ENCODE results near the gene AKAP13. TPM values are rescaled to one million over a fixed set of nuclear protein-coding genes. Genes with fewer than 3 reads are reported as not detected.

AKAP13 gene
- total RNA-seq, 4 donors from 2014 or later = 189 to 405 (median 244) TPM

DNA sequence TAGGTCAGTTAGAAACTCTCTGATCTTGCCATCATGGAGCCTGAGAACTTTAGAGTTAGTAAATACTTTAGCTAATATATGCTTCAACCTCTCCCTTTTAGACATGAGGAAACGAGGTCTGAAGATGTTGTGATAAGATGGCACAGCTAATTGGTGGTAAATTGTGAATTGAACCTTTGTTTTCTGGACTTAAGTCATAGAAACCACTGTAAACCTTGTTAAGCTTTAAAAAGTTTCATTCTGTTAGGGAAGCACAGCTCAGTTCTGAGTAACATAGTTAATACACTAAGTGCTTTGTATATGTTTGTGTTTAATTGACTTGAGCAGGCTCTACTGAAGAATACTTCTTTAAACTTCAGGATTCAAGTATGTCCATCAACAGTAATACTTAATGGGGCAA, 108.6 kb downstream of the AKAP13 start:
- Histone ChIP-seq H3K4me1 (peaks cover 30 to 60% of the 10 kb centered on the region in 2 donors), H3K27ac (peak overlapping the region in 2 of 3 donors; percentile 20 to 33), H3K36me3 (no peaks in the 10 kb centered on the region), H3K27me3 (no peaks in the 10 kb centered on the region), H3K4me3 (replicated peaks in 1 of 3) (no peak overlapping the region), H3K9me3 (no peaks in the 10 kb centered on the region)
- no peak for DNase-seq
- 69 to 77% methylated on average over 1 of the region's 1 CpG for WGBS, 2 donors
- TF ChIP-seq, protein P1, sequence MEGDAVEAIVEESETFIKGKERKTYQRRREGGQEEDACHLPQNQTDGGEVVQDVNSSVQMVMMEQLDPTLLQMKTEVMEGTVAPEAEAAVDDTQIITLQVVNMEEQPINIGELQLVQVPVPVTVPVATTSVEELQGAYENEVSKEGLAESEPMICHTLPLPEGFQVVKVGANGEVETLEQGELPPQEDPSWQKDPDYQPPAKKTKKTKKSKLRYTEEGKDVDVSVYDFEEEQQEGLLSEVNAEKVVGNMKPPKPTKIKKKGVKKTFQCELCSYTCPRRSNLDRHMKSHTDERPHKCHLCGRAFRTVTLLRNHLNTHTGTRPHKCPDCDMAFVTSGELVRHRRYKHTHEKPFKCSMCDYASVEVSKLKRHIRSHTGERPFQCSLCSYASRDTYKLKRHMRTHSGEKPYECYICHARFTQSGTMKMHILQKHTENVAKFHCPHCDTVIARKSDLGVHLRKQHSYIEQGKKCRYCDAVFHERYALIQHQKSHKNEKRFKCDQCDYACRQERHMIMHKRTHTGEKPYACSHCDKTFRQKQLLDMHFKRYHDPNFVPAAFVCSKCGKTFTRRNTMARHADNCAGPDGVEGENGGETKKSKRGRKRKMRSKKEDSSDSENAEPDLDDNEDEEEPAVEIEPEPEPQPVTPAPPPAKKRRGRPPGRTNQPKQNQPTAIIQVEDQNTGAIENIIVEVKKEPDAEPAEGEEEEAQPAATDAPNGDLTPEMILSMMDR (IDR thresholded peaks at IDR 0.05) = no peak
- no peak for TF ChIP-seq POLR2A (IDR thresholded peaks at IDR 0.05)
- intact Hi-C loops (cut with DNase I) = no loop called here

DNA sequence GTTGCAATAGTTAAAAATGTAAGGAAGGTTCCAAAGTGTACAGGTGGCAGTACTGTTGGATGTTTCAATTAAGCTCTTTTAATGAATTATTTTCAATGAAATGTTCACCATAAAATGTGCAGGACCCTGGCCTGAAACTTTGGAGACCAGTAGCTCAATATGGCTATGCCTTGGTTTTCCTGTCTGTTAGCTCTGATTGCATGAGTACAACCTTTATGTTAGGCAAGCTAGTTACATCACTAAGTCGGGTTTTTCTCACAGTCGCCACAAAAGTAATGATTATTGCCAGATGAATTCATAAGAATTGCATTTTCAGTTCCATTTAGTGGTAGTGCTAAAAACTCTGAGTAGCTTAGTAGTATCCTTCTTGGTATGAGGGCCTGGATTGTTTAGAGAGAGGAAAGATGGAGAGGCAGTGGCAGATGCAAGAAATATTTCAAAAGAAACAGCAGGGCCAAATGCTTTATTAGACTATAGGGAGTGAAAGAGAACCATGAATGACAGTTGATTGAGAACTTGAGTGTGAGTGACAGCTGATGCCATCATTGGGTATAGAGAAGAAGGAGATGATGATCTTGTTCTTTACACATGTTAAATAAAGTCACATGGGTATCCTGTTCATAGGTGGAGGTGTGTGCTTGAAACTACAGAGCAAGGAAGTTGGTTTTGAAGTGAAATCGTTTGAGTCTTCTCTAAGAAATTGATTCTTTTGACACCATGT, 109.5 kb downstream of the AKAP13 start:
- H3K36me3 ChIP-seq = no peaks in the 10 kb centered on the region
- DNase-seq = no peak
- intact Hi-C loops (cut with DNase I) = no loop called here
- no peaks in the 10 kb centered on the region for H3K9me3 ChIP-seq
- no peak overlapping the region for H3K4me3 ChIP-seq (replicated peaks in 1 of 3)
- 86 to 88% methylated on average over 3 of the region's 3 CpGs for whole genome bisulfite sequencing, 2 donors
- TF ChIP-seq, protein P1 (IDR thresholded peaks at IDR 0.05) = no peak
- TF ChIP-seq POLR2A (IDR thresholded peaks at IDR 0.05) = no peak
- H3K4me1 ChIP-seq = peaks cover 34 to 62% of the 10 kb centered on the region in 2 donors
- H3K27me3 ChIP-seq = no peaks in the 10 kb centered on the region
- H3K27ac ChIP-seq = peak overlapping the region in 1 of 3 donors; percentile 19

DNA sequence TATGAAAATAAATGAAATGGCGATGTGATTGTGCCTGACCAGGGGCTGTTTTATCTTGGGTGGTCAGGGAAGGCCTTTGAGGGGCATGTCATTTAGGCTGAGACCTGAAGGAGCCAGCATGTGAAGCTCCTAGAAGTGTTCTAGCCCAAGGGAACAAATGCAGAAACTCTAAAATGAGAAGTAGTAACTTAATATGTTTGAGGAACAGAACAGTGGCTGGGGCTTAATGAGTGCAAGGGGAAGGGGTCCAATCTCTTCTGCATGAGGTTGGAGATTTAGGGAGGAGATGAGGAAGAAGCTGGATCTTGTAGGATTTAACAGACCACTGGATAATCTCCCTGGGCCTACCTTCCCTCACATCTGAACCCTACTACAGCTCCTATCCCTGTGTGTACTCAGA, 110.5 kb downstream of the AKAP13 start:
- intact Hi-C loops (cut with DNase I) = no loop called here
- Histone ChIP-seq H3K4me1 (peaks cover 42 to 66% of the 10 kb centered on the region in 2 donors), H3K9me3 (no peaks in the 10 kb centered on the region), H3K27me3 (no peaks in the 10 kb centered on the region), H3K36me3 (no peaks in the 10 kb centered on the region), H3K4me3 (replicated peaks in 1 of 3) (no peak overlapping the region), H3K27ac (peak overlapping the region in 2 of 3 donors; percentile 19)
- WGBS, 2 donors = 95 to 100% methylated on average over 1 of the region's 1 CpG
- no peak for DNase-seq
- TF ChIP-seq POLR2A (IDR thresholded peaks at IDR 0.05) = no peak
- TF ChIP-seq, protein P1 (IDR thresholded peaks at IDR 0.05) = no peak

DNA sequence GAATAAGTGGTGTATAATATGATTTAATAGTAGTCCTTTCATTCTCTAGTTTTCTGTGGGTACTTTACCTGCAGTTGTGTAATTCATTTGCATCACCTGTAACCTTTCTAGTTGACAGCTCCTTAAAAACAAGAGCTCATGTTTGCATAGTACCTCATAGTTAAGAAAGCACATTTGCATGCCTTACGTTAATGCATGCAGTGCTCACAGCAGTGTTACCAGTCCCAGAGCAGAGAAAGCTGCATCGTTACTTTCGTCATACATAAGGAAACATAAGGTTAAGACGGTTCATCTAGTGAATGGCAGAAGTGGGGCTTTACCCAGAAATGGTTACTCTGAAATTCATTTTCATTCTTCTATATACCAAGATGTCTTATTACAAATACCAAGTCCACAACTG, 111.3 kb downstream of the AKAP13 start:
- no peak overlapping the region for H3K4me3 ChIP-seq (replicated peaks in 1 of 3)
- no peak for DNase-seq
- no peak overlapping the region for H3K27ac ChIP-seq
- no peaks in the 10 kb centered on the region for H3K27me3 ChIP-seq
- no peak for TF ChIP-seq POLR2A (IDR thresholded peaks at IDR 0.05)
- TF ChIP-seq, protein P1 (IDR thresholded peaks at IDR 0.05) = no peak
- H3K36me3 ChIP-seq = no peaks in the 10 kb centered on the region
- 85 to 91% methylated on average over 4 of the region's 4 CpGs for WGBS, 2 donors
- no peaks in the 10 kb centered on the region for H3K9me3 ChIP-seq
- intact Hi-C loops (cut with DNase I) = no loop called here
- H3K4me1 ChIP-seq = peaks cover 46 to 74% of the 10 kb centered on the region in 2 donors

DNA sequence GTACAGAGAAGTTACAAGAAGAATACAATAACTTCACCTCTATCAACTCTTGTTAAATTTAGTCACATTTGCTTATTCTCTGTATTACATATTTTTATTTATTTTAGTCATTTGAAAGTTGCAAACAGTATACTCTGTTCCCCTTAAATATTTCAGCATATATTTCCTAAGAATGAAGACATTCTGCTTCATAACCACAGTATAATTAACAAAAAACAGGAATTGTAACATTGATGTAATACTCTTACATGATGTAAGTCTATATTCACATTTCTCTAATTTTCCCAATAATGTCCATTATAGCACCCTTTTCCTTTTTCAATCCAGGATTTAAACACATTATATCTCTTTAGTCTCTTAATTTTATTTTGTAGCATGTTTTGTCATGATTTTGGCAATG, 112.0 kb downstream of the AKAP13 start:
- Histone ChIP-seq H3K36me3 (no peaks in the 10 kb centered on the region), H3K9me3 (no peaks in the 10 kb centered on the region), H3K4me1 (peaks cover 51 to 82% of the 10 kb centered on the region in 2 donors), H3K27ac (no peak overlapping the region), H3K27me3 (no peaks in the 10 kb centered on the region), H3K4me3 (replicated peaks in 1 of 3) (no peak overlapping the region)
- TF ChIP-seq, protein P1 (IDR thresholded peaks at IDR 0.05) = no peak
- no peak for TF ChIP-seq POLR2A (IDR thresholded peaks at IDR 0.05)
- no peak for DNase-seq
- intact Hi-C loops (cut with DNase I) = no loop called here
